ENCODE data around the gene TCF7L2. TPM values are rescaled to one million over a fixed set of nuclear protein-coding genes. Genes with fewer than 3 reads are reported as not detected.

The TCF7L2 gene
- total and polyA plus RNA-seq, 9 of the 15 experiments (the other 6 are each of a cell fraction or from before 2014, with no cell fraction given): 0.32 to 2.8 (median 0.92) TPM

GRCh38 chr10:113171662-113172061 lies 221.6 kb downstream of the TCF7L2 start:
- Histone ChIP-seq H3K9me3 (replicated peaks; ENCODE audit: control insufficient read depth, insufficient read depth, low read depth, low read length) (no peaks in the 10 kb centered on the region), H3K27ac (ENCODE audit: extremely low read depth, low read depth, low read length) (no peak overlapping the region), H3K9me1 (ENCODE audit: control insufficient read depth, insufficient read depth, low read length) (no peaks in the 10 kb centered on the region), H3K9ac (ENCODE audit: insufficient read depth in 1 of 2, low read depth in 2 of 2, low read length in 2 of 2) (no peak overlapping the region), H3K4me3 (no peak overlapping the region), H3K27me3 (ENCODE audit: control insufficient read depth in 2 of 2, insufficient read depth in 2 of 2, low read length in 2 of 2) (peaks cover 0 to 24% of the 10 kb centered on the region in 2 experiments; a peak in 2 of 5 replicates), H3K4me2 (ENCODE audit: insufficient read depth, low read length) (no peak overlapping the region), H3K79me2 (ENCODE audit: control insufficient read depth, insufficient read depth, low read length) (no peaks in the 10 kb centered on the region), H4K20me1 (replicated peaks; ENCODE audit: control insufficient read depth, insufficient read depth, low read length) (no peaks in the 10 kb centered on the region), H3K4me1 (replicated peaks in 1 of 2; ENCODE audit: control insufficient read depth in 2 of 2, insufficient read depth in 2 of 2, low read length in 2 of 2) (no peaks in the 10 kb centered on the region), H3K36me3 (ENCODE audit: control insufficient read depth, insufficient read depth, low read length) (no peaks in the 10 kb centered on the region), H2AFZ (ENCODE audit: low read depth, low read length) (no peak overlapping the region)
- no peak for DNase-seq (ENCODE audit: extremely low read depth in 1 of 4, low spot score in 3 of 4)
- ChIA-PET POLR2A (interaction anchor here (1.8 kb wide), 1 partner anchor 9 kb away, joined by 4 read pairs; no protein-coding TSS in a partner anchor), CTCF (ENCODE audit: low intra/inter-chr PET ratio) (no interaction called here)
- no peak for ATAC-seq
- FAIRE-seq: no peak
- 18% methylated on average over 11 of the region's 11 CpGs for WGBS (ENCODE audit: insufficient coverage, low coverage, missing lambda C conversion rate)
- TF ChIP-seq ZNF175 (CRISPR knock-in tag; IDR thresholded peaks at IDR 0.05; ENCODE audit: low read depth): no peak
- no peak for TF ChIP-seq POLR3G (IDR thresholded peaks at IDR 0.05; ENCODE audit: extremely low read depth, insufficient read length, insufficient replicate concordance)
- TF ChIP-seq POLR2A (conservative IDR thresholded peaks at IDR 0.05): no peak
- no peak for TF ChIP-seq ZBTB33 (CRISPR knock-in tag; IDR thresholded peaks at IDR 0.05)
- TF ChIP-seq FIP1L1 (IDR thresholded peaks at IDR 0.05; ENCODE audit: low read depth, low read length, poor library complexity, severe bottlenecking): no peak
- no peak for TF ChIP-seq CTCFL (IDR thresholded peaks at IDR 0.05; ENCODE audit: borderline replicate concordance, insufficient read depth, low read depth, low read length, poor library complexity, severe bottlenecking)
- TF ChIP-seq KLF1 (tag; IDR thresholded peaks at IDR 0.05): no peak
- no peak for TF ChIP-seq STAG1 (CRISPR knock-in tag; IDR thresholded peaks at IDR 0.05; ENCODE audit: borderline replicate concordance)
- no peak for TF ChIP-seq NFIC (IDR thresholded peaks at IDR 0.05)
- TF ChIP-seq HDAC3 (IDR thresholded peaks at IDR 0.05; ENCODE audit: borderline replicate concordance, partially characterized antibody): no peak
- no peak for TF ChIP-seq HDAC2 (IDR thresholded peaks at IDR 0.05)
- TF ChIP-seq DDX20 (tag; IDR thresholded peaks at IDR 0.05; ENCODE audit: low read depth): no peak
- no peak for TF ChIP-seq SAFB2 (IDR thresholded peaks at IDR 0.05; ENCODE audit: borderline replicate concordance, low read depth, low read length, severe bottlenecking)
- TF ChIP-seq ZKSCAN8 (CRISPR knock-in tag; IDR thresholded peaks at IDR 0.05): no peak
- TF ChIP-seq NELFE (IDR thresholded peaks at IDR 0.05; ENCODE audit: insufficient read depth, insufficient read length): no peak
- TF ChIP-seq SMARCB1 (IDR thresholded peaks at IDR 0.05; ENCODE audit: insufficient read length, low read depth): no peak
- TF ChIP-seq ZNF75A (CRISPR knock-in tag; IDR thresholded peaks at IDR 0.05): no peak
- in situ Hi-C loops (cut with MboI) (no loop called here), intact Hi-C loops (cut with micrococcal nuclease) (no loop called here)
- no TSS peak for BruUV-seq (replicated peaks)
